Osteocyte (in vitro differentiated cells): ENCODE results near the gene CREB3L1. TPM values are rescaled to one million over a fixed set of nuclear protein-coding genes. Genes with fewer than 3 reads are reported as not detected.

Source experiments
- DNase-seq: peaks from one replicate; pipeline ENCODE4 v3.0.0; 2021; ENCODE audit warnings: mixed read lengths; ENCODE audit not compliant: unreplicated experiment; ENCODE audit errors: extremely low spot score
- H3K27ac Mint-ChIP-seq: one replicate; pipeline ENCODE4 v1.8.0; 2021; ENCODE audit warnings: mild to moderate bottlenecking, mixed read lengths; ENCODE audit not compliant: unreplicated experiment
- H3K27me3 Mint-ChIP-seq: one replicate; pipeline ENCODE4 v1.8.0; 2021; ENCODE audit warnings: mixed read lengths; ENCODE audit not compliant: unreplicated experiment
- H3K36me3 Mint-ChIP-seq: one replicate; pipeline ENCODE4 v1.8.0; 2021; ENCODE audit warnings: mixed read lengths; ENCODE audit not compliant: unreplicated experiment
- H3K4me1 Mint-ChIP-seq: one replicate; pipeline ENCODE4 v1.8.0; 2021; ENCODE audit warnings: mixed read lengths; ENCODE audit not compliant: unreplicated experiment
- H3K4me3 Mint-ChIP-seq: one replicate; pipeline ENCODE4 v1.8.0; 2021; ENCODE audit warnings: mild to moderate bottlenecking, moderate library complexity, mixed read lengths; ENCODE audit not compliant: unreplicated experiment
- H3K9me3 Mint-ChIP-seq: one replicate; pipeline ENCODE4 v1.8.0; 2021; ENCODE audit warnings: mixed read lengths; ENCODE audit not compliant: unreplicated experiment
- long read RNA-seq: library from polyadenylated mRNA; unstranded; transcript quantifications from one replicate; pipeline ENCODE4 v2.0.0, GENCODE V29; 2021
- total RNA-seq: library from RNA; stranded (reverse); gene quantifications from 2 replicates; pipeline ENCODE4 v1.2.1, GENCODE V29; 2021
- TF ChIP-seq, protein P1 (sequence below): fragments of 200-600 bp; sonication (generic); IDR thresholded peaks from 2 replicates; pipeline ENCODE4 v1.5.0; 2021; ENCODE audit warnings: antibody characterized with exemption, mild to moderate bottlenecking, moderate library complexity

Gene CREB3L1, protein sequence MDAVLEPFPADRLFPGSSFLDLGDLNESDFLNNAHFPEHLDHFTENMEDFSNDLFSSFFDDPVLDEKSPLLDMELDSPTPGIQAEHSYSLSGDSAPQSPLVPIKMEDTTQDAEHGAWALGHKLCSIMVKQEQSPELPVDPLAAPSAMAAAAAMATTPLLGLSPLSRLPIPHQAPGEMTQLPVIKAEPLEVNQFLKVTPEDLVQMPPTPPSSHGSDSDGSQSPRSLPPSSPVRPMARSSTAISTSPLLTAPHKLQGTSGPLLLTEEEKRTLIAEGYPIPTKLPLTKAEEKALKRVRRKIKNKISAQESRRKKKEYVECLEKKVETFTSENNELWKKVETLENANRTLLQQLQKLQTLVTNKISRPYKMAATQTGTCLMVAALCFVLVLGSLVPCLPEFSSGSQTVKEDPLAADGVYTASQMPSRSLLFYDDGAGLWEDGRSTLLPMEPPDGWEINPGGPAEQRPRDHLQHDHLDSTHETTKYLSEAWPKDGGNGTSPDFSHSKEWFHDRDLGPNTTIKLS
- 77.0 and 78.6 TPM in 2 replicates for total RNA-seq
- long read RNA-seq, partial matches to known transcripts = 0 of 3 reads
- long read RNA-seq, other reads (novel, unspliced or antisense) = 3 of 3 reads

DNA sequence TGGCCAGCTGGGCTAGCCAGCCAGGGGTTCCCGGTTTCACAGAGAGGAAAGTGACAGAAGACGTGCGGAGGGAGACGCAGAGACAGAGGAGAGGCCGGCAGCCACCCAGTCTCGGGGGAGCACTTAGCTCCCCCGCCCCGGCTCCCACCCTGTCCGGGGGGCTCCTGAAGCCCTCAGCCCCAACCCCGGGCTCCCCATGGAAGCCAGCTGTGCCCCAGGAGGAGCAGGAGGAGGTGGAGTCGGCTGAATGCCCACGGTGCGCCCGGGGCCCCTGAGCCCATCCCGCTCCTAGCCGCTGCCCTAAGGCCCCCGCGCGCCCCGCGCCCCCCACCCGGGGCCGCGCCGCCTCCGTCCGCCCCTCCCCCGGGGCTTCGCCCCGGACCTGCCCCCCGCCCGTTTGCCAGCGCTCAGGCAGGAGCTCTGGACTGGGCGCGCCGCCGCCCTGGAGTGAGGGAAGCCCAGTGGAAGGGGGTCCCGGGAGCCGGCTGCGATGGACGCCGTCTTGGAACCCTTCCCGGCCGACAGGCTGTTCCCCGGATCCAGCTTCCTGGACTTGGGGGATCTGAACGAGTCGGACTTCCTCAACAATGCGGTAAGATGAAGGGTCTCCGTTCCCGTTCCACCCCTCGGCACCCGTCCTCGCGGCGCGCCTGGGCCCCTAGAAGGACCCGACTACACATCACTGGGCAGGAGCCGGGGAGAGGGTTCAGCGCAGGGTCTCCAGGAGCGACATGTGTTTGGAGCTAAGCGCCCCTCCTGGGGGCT is at the start of gene CREB3L1:
TSS of gene CREB3L1 (plus strand) at position 41 of the 765 bp plus-strand sequence. CDS start at position 491, 450 bp downstream.
- H3K9me3 Mint-ChIP-seq = no peaks in the 10 kb centered on the region
- peaks cover 2% of the 10 kb centered on the region for H3K36me3 Mint-ChIP-seq
- H3K4me1 Mint-ChIP-seq = peaks cover 71% of the 10 kb centered on the region
- TF ChIP-seq, protein P1, sequence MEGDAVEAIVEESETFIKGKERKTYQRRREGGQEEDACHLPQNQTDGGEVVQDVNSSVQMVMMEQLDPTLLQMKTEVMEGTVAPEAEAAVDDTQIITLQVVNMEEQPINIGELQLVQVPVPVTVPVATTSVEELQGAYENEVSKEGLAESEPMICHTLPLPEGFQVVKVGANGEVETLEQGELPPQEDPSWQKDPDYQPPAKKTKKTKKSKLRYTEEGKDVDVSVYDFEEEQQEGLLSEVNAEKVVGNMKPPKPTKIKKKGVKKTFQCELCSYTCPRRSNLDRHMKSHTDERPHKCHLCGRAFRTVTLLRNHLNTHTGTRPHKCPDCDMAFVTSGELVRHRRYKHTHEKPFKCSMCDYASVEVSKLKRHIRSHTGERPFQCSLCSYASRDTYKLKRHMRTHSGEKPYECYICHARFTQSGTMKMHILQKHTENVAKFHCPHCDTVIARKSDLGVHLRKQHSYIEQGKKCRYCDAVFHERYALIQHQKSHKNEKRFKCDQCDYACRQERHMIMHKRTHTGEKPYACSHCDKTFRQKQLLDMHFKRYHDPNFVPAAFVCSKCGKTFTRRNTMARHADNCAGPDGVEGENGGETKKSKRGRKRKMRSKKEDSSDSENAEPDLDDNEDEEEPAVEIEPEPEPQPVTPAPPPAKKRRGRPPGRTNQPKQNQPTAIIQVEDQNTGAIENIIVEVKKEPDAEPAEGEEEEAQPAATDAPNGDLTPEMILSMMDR = no peak
- peak within 1 kb of the TSS; percentile 83 for H3K27ac Mint-ChIP-seq
- DNase-seq = no peak
- peak within 1 kb of the TSS; percentile 84 for H3K4me3 Mint-ChIP-seq
- H3K27me3 Mint-ChIP-seq = no peaks in the 10 kb centered on the region

GRCh38 chr11:46229230-46229629 is 48.2 kb upstream of the CREB3L1 start:
- Mint-ChIP-seq H3K27me3 (peaks cover 21% of the 10 kb centered on the region), H3K9me3 (no peaks in the 10 kb centered on the region), H3K4me3 (no peak overlapping the region), H3K4me1 (no peaks in the 10 kb centered on the region), H3K27ac (no peak overlapping the region), H3K36me3 (no peaks in the 10 kb centered on the region)
- DNase-seq = no peak
- TF ChIP-seq, protein P1 = no peak

- Mint-ChIP-seq H3K4me1 (peaks cover 21% of the 10 kb centered on the region), H3K4me3 (no peak overlapping the region), H3K9me3 (no peaks in the 10 kb centered on the region), H3K27ac (no peak overlapping the region), H3K27me3 (peaks cover 16% of the 10 kb centered on the region), H3K36me3 (peaks cover 6% of the 10 kb centered on the region)
- TF ChIP-seq, protein P1 = no peak
- DNase-seq = no peak
Measured at GRCh38 chr11:46234311-46234710, 43.2 kb upstream of the CREB3L1 start.

DNA sequence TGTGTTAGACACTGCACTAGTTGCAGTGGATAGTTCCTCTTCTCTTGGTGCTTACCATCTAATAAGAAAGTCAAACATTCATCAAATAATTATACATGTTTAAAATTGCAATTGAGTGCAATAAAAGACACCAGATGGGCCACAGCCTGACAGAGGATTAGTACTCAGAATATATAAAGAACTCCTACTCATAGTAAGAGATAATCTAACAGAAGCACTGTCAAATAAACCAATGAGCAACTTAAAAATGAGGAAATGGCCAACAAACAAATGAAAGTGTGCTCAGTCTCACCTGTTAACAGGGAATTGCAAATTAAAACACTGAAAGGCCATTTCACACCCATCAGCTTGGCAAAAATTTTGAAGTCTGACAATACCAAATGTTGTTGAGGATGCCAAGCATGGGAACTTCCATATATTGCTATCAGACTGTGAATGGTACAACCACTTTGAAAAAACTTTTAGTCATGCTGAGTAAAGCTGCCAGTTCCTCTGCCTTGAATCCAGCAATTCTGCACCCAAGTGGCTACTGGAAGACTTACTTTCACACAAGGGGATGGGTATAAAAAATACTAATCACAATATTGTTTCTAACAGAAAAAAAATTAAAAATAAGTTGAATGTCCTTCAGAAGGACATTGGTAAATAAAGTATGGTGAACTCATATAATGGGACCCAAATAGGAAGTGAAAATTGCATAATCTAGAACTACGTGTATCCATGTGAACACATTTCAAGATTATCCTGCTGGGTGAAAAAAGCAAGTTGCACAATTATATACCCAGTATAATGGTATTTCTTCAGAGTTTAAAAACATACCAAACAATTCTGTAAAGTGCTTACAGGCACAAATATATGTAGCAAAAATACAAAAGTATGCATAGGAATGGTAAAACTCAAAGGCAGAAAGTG is 41.4 kb upstream of the CREB3L1 start:
- Mint-ChIP-seq H3K36me3 (peaks cover 6% of the 10 kb centered on the region), H3K27me3 (peaks cover 16% of the 10 kb centered on the region), H3K4me1 (peaks cover 32% of the 10 kb centered on the region), H3K27ac (no peak overlapping the region), H3K4me3 (peak overlapping the region; percentile 6), H3K9me3 (no peaks in the 10 kb centered on the region)
- DNase-seq = no peak
- TF ChIP-seq, protein P1 = no peak
